ENCODE data around the gene COL10A1.

Gene COL10A1

GRCh38 chr6:116126032-116126431, at the start of gene COL10A1:
Gene COL10A1 (minus strand): TSS chr6:116126132. CDS start chr6:116125492, 640 bp downstream.
- TF ChIP-seq MAX (IDR thresholded peaks at IDR 0.05; ENCODE audit: low read depth, low read length) (no peak), MYC (IDR thresholded peaks at IDR 0.05; ENCODE audit: low read depth, low read length) (no peak), POLR2A (IDR thresholded peaks at IDR 0.05; ENCODE audit: extremely low read depth, insufficient read length) (no peak), CTCF (IDR thresholded peaks at IDR 0.05; ENCODE audit: low read depth, low read length) (no peak)
- H3K4me3 ChIP-seq (ENCODE audit: low read depth, low read length), result no peak within 1 kb of the TSS
- no peak for DNase-seq (ENCODE audit: low read depth)

DNA sequence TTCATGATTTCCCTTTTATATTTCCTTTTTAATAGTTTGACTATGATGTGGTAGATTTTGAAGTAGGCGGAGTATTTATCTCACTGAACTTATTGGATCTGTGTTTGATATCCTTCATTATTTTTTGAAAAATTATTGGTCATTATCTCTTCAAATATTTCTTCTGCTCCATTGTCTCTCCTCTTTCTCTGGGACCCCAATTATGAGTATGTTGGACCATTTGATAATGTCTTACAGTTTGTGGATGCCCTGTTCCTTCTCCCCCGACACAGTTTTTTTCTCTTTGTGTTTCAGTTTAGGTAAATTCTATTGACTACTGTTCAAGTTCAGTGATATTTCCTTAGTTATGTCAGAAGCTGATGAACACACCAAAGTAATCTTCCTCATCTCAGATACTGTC, 49.4 kb upstream of the COL10A1 start:
- TF ChIP-seq POLR2A (IDR thresholded peaks at IDR 0.05; ENCODE audit: extremely low read depth, insufficient read length) (no peak), MAX (IDR thresholded peaks at IDR 0.05; ENCODE audit: low read depth, low read length) (no peak), MYC (IDR thresholded peaks at IDR 0.05; ENCODE audit: low read depth, low read length) (no peak)
- no peak for DNase-seq (ENCODE audit: low read depth)
- H3K4me3 ChIP-seq (ENCODE audit: low read depth, low read length), result no peak overlapping the region

GRCh38 chr6:116173928-116174327, 48.0 kb upstream of the COL10A1 start:
- H3K4me3 ChIP-seq (ENCODE audit: low read depth, low read length), result no peak overlapping the region
- DNase-seq (ENCODE audit: low read depth), result no peak
- TF ChIP-seq MAX (IDR thresholded peaks at IDR 0.05; ENCODE audit: low read depth, low read length) (no peak), POLR2A (IDR thresholded peaks at IDR 0.05; ENCODE audit: extremely low read depth, insufficient read length) (no peak), CTCF (IDR thresholded peaks at IDR 0.05; ENCODE audit: low read depth, low read length) (no peak), MYC (IDR thresholded peaks at IDR 0.05; ENCODE audit: low read depth, low read length) (no peak)

- no peak overlapping the region for H3K4me3 ChIP-seq (ENCODE audit: low read depth, low read length)
- DNase-seq (ENCODE audit: low read depth), result no peak
- TF ChIP-seq POLR2A (IDR thresholded peaks at IDR 0.05; ENCODE audit: extremely low read depth, insufficient read length), result no peak
- TF ChIP-seq MAX (IDR thresholded peaks at IDR 0.05; ENCODE audit: low read depth, low read length), result no peak
- TF ChIP-seq MYC (IDR thresholded peaks at IDR 0.05; ENCODE audit: low read depth, low read length), result no peak
- no peak for TF ChIP-seq CTCF (IDR thresholded peaks at IDR 0.05; ENCODE audit: low read depth, low read length)
Measured at GRCh38 chr6:116170358-116171057, 44.6 kb upstream of the COL10A1 start.

- DNase-seq (ENCODE audit: low read depth), result no peak
- no peak for TF ChIP-seq POLR2A (IDR thresholded peaks at IDR 0.05; ENCODE audit: extremely low read depth, insufficient read length)
- TF ChIP-seq MYC (IDR thresholded peaks at IDR 0.05; ENCODE audit: low read depth, low read length), result no peak
- no peak for TF ChIP-seq MAX (IDR thresholded peaks at IDR 0.05; ENCODE audit: low read depth, low read length)
- TF ChIP-seq CTCF (IDR thresholded peaks at IDR 0.05; ENCODE audit: low read depth, low read length), result no peak
- no peak overlapping the region for H3K4me3 ChIP-seq (ENCODE audit: low read depth, low read length)
Measured at GRCh38 chr6:116169880-116170279, 43.9 kb upstream of the COL10A1 start.

GRCh38 chr6:116168148-116168547, 42.2 kb upstream of the COL10A1 start:
- DNase-seq (ENCODE audit: low read depth), result no peak
- no peak for TF ChIP-seq CTCF (IDR thresholded peaks at IDR 0.05; ENCODE audit: low read depth, low read length)

More at GRCh38 chr6:116168148-116168547, 42.2 kb upstream of the COL10A1 start:
- H3K4me3 ChIP-seq (ENCODE audit: low read depth, low read length), result no peak overlapping the region

Data from NB4 (cell line).